NCI-H345 (cell line): ENCODE measurements around the gene RASSF7.

ENCODE experiments used
- DNase-seq: peaks from one replicate; lab custom pipeline; 2025; lab: John Stamatoyannopoulos, UW

Gene RASSF7

DNA sequence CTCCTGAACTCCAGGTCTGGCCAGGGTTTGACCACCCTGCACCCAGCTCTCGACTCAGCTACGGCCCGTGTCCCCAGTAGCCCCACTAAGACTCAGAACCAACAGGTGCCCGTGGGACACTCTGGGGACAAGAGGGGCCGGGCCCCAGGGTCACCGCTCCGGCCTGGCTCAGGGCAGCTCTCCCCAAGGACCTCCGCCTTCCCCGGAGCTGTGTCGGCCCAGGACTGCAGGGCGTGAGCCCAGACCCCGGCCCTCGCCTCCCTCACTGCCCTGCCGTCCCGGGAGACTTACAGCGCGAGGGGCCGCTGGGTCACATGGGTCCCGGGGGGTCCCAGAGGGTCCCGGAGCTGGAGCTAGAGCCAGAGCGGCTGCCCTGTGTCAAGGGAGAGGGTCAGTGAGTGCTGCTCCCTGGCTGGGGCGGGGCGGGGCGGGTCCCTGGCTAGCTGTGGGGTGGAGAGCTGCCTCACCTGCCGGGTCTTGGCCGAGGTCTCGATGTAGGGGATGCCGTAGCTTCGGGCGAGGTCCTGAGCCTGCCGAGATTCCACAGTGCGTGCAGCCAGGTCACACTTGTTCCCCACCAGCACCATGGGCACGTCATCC, 27.7 kb upstream of the RASSF7 start:
- no peak for DNase-seq

DNA sequence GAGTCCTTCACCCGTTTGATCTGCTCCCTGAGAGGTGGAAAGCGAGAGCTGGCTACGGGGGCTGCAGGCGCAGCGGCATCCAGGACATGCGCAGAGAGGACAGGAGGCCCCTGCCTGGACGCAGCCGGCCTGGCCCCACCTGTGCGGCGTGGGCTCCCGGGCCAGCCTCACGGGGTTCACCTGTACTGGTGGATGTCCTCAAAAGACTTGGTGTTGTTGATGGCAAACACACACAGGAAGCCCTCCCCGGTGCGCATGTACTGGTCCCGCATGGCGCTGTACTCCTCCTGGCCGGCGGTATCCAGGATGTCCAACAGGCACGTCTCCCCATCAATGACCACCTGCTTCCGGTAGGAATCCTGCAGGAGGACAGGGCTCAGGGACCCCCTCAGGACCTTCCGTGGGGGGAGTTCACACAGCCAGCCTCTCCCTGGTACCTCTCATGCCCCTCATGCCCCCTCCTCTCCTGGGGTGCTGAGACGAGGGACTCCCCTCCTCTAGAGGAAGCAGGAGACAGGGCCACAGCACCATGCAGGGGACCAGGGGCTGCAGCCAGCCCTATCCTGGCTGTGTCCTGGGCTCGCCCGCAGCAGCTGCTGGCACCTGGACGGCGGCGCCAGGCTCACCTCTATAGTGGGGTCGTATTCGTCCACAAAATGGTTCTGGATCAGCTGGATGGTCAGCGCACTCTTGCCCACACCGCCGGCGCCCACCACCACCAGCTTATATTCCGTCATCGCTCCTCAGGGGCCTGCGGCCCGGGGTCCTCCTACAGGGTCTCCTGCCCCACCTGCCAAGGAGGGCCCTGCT, 27.0 kb upstream of the RASSF7 start:
- no peak for DNase-seq

DNA sequence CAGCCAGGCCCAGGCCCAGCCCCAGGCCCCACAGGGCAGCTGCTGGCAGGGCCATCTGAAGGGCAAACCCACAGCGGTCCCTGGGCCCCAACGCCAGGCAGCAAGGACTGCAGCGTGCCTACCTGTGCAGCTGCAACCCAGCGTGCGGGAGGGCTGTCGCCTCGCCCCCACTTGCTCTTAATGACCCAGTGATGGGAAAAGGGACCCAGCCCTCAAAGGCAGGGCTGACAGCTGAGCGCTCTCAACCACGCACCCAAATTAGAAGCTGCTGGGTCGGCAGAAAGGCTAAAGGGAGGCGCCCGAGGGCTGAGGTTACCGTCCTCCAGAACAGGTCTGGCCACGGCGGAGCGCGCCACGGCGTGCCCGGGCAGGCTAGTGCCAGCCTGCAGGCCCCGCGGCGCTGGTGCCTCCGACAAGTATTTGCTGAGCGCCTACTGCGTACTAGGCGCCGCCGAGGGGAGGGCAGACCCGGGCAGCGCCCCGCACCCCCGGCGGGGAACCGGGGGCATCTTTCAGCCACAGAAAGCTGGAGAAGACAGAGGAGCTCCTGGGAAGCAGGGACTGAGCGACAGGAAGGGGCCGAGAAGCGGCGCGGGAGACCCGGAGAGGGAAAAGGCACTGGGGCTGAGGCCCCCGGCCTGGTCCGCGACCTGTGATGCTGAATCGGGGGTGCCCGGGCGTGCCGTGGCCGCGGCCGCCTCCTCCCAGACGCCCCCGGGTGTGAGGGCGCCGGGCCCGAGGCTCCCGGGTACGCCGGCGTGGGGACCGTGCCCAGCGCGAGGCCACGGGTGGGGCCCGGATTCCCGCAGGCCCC, 26.2 kb upstream of the RASSF7 start:
- DNase-seq = peak; percentile 53

DNA sequence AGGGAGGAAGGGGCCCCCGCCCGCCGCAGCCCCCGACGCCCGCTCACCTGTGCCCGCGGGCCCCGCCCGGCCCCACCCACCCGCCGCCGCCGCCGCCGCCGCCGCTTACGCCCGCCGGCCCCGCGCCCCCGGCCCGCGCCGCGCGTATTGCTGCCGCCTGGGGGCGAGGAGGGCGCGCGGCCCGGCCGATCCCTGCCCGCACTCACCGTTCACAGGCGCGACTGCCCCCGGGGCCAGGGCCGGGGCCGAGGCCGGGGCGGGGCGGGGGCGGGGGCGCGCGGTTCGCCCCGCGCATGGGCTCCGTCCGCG, 25.6 kb upstream of the RASSF7 start:
- no peak for DNase-seq

DNA sequence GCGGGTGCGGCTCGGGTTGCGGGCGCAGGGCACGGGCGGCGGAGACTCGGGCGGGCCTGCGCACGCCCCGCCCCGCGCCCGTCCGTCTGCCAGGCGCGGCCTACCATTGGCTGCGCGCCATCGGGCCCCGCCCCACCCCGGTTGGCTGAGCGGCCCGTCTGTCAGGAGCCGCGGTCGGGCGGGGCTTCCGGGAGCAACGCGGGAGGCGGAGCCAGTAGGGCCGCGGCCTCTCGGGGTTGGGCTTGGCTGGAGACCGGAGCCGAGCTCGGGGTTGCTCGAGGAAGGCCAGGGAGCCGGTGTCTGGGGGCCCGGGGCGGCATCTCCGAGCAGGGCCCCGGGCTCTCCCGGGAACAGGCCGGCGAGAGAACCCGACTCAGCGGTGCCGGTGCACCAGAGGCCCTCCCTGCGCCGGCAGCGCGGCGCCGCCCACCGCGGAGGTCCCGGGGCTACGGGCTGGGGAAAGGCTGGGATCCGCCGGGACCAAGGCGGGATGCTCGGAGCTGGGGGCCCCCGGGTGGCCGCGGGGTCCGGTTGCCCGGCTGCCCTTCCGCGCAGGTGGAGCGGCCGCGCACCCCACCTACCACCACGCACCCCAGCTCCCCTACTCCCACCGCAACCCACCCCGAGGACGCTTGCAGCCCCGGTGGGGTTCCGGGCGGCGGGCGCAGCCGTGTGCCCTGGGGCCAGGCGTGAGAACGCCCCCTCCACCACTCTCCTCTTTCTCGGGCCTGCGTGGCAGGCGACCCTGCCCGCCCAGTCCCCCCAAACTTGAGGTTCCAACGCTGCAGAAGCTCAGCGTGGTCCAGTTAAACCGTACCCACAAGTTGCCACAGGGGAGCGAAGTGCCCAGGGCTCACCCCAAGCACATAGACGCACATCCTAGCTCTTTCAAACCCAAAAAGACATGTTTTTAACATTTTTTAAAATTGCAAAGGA, 25.0 kb upstream of the RASSF7 start, which contains the start of gene HRAS:
HRAS (minus strand) TSS at position 58 of the 936 bp plus-strand sequence.
- peak; percentile 98 for DNase-seq

DNA sequence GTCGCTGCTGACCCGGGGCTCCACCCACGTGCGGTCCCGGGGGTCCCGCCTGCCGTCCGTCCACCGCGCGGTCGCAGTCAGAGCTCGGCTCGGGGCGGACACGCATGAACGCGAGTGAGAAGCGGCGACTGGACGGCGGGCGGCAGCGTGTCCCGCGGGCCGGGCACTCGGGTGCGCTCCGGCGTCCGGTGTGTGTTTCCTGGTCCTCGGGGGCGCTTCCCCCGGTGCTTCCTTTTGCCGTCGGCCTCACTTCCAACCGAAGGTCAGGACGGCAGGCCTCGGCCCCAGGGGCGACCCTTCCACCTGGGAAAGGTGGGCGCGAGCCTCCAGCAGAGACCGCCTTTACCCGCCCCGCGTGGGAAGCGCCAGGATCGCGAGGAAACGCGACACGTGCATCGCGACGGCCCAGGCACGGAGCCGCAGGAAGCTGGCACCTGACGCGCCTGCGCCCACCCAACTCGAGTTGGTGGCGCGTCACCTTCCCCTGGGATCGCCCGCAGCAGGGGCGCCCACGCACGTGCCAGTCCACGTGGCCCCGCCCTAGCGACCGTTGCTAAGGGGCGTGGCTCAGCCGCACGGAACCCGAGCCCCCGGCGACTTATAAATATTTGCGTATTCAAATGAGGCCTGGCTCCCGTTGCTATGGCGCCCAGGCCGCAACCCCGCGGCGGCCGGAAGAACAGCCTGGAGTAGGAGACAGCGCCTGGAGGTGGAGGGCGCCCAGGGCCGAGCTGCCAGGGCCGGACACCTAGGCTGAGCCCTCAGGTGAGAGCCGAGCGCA, 23.7 kb upstream of the RASSF7 start, which contains the start of gene LRRC56:
LRRC56 (plus strand) TSS at position 687 of the 781 bp plus-strand sequence. CDS start 3,158 bp downstream, outside the sequence.
- DNase-seq = peak; percentile 94

DNA sequence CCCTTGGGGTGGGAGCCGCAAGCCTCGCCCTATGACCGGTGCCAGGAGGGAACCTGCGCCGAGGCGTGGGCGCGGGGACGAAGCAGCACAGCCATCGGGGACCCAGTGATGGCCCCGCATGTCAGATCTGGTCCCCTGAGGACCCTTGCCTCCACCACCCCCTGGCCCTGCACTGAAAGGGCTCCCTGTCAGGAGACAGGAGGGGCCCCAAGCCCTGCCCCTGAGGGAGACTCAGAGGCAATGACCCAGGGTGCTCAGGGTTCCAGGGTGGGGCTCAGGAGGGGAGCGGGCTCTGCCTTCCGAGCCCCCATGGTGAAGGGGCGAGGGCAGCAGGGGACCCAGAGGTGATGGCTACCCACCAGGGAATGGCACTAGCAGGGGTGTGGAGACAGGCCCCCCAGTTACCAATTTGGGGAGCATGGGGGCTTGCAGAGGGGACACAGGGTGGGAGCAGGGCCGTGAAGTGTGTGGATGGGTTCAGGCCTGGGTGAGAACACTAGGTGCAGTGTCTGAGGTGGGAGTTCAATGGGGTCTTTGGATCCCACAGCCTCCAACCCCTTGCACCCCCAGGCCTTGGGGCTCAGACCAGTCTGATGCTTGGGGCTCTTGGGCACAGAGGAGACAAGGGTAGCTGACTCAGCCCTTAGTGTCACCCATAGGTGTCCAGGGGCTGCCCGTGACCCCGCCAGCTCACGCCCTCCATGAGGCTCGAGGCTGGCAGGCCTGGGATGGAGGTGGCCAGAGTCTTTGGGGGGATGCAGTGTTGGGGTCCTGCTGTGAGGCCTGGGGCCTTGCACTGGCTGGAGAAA, 22.9 kb upstream of the RASSF7 start:
- no peak for DNase-seq

DNA sequence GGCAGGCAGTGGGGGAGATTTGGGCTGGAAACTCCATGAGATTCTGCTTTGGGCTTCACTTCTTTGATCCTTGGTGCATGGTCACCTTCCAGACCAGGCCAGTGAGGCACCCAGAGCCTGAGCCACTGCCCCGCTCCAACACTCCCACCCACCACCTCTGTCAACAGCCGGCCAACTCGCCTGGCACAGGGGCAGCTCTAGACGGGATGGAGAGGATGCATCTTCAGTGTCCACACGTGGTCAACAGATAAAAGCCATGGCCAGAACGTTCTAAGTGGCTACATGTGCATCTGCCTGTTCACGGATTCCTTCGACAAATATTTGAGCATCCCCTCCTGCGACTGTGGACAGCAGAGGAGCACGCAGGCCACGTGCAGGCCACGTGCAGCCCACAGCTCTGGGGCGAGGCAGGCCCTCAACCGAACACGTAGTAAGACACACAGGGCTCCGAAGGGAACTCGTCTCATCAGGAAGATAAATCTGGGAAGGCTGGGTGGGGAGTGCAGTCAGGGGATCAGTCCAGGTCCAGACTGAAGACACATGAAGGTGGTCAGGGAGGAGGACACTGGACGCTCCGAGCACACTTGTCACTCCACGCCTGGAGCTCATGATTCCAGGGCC, 22.2 kb upstream of the RASSF7 start:
- DNase-seq = no peak

DNA sequence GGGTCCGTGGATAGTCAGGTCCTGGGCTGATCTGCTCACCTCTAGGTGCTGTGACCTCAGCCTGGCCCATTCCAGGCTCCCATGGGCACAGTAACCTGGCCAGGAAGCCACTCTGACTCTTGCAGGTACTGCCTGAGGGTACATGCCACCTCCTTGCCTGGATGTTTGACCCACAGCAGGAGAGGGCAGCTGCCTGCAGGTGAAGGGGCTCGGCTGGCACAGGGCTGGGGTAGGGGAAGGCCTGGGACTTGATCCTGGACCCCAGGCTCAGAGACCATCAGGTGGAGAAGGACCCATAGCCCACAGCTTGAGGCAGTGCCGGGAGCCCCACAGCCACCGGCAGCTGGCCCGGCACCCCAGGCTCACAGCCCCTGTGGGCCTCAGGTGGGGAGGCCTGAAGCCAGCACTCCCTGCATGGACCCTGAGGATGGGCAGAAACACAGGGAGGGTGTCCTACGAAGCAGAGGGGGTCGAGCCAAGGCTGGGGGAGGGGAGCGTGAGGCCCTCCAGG, 20.7 kb upstream of the RASSF7 start:
- no peak for DNase-seq

DNA sequence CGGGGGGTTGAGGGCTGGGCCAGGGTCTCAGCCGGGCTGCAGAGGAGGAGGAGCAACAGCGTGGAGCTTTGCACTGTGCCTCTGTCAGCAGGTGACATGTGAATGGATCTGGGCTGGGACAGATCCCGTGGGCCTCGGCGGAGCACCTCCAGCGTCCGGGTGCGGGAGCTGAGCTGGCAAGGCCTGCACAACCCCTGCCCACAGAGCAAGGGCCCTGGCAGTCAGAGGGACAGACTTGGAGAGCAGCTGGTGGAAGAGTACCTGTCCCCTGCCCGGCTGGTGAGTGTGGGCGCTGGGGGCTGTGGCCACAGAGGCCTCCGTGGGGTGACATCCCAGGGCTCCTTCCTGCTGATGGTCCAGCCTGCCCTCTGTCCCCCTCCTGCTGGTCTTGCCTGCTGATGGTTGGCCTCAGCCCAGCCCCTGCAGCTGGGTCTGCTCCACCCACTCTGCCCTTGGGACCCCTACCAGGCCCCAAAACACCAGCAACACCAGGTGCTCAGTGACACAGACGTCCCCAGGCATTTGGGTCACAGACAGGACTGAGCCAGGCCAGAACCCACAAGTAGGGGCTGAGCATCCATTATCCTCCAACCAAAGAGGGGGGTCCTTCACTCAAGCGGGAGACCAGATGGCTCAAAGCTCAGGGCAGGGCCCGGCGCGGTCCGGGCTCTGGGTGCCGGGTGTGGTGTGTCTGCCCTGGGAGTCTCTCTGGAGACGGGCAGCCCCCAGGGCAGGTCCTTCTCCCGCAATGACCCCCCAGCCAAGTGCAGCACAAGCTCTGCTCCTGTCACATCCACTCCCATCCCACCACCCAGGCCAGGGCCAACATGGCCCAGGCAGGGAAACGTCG, 20.0 kb upstream of the RASSF7 start:
- DNase-seq = no peak

DNA sequence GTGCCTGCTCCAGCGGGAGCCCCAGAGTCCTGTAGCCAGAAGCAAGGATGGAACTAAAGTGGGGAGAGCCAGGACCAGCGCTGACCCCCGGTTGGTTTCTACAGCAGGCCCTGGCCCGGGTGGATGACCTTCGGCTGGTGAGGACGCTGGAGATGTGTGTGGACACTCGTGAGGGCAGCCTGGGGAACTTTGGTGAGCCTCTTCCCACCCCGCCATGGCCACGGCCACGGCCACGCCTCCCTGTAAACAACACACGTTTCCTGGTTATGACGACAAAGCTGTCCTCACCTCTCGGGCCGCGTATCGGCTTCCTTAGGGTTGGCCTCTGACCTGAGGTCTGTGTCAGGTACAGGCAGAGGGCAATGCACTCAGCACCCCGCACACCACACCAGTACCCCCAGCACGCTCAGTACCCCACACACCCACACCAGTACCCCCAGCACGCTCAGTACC, 19.3 kb upstream of the RASSF7 start:
- no peak for DNase-seq

DNA sequence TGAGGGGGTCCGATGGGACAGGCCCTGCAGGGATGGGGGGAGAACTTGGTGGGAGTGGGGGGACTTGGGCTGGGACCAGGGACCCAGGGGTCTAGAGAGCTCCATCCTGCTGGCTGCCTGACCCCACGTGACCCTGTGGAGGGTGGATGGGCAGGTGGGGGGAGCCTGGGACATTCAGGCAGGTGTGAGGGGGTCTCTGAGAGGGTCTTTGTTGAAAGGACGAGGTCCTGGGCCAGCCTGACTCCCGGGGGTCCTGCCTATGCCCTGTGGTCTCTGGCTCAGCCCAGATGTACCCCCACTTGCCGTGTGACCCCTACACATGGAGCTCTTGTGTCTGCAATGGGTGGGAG, 16.0 kb upstream of the RASSF7 start:
- DNase-seq = no peak

DNA sequence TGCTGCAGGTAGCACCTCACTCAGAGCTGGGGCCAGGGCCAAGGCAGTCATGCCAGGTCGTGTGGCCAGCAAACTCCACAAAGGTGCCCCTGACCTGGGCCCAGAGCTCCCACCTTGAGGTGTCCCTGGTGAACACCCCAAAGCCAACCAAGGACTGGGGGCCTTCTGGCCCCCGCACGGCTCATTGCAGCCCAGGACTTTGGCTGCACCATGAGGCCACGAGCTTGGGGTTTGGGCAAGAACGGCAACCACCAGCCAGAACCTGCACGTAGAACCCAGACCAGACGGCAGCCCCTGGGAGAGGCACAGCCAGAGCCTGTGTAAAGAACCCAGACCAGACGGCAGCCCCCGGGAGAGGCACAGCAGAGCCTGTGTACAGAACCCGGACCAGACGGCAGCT, 15.6 kb upstream of the RASSF7 start:
- no peak for DNase-seq

DNA sequence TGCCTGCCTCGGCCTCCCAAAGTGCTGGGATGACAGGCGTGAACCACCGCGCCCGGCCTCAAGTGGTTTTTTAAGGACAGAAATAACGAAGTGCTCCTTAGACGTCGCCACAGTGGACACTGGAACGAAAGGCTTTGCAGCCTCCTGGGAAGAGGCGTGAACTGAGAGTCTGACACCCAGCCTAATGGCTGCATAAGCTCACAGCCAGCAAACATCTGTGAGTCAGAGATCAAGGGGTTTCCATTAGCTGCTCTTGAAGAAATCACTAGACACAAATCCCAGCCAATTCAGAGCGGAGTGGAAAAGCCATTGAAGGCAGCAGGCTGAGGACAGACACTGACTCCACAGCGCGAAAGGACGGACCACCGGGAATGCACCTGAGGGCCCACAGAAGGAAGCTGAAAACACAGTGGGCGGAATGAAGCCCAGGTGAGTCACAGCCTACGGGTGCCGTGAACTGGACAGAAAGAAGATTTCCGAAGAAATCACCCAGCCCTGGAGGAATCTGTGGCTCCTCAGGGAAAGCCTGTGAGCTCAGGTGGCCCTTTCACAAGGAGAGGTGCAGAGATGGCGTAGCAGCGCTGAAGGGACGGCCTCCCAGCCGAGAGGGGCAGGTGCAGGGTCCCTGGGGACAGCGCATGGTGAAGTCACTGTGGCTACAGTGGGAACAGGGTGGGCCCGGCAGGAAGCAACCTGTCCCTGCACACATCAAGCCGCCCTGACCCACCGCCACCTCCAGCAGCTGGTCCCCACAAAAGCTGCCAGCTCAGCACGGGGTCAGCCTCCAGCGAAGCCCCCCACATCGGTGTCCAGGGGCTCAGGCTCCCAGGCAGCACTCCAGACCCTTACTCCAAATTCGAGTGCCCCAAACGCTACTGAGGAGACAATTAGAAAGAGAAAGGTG, 11.8 kb upstream of the RASSF7 start:
- DNase-seq = peak; percentile 50

DNA sequence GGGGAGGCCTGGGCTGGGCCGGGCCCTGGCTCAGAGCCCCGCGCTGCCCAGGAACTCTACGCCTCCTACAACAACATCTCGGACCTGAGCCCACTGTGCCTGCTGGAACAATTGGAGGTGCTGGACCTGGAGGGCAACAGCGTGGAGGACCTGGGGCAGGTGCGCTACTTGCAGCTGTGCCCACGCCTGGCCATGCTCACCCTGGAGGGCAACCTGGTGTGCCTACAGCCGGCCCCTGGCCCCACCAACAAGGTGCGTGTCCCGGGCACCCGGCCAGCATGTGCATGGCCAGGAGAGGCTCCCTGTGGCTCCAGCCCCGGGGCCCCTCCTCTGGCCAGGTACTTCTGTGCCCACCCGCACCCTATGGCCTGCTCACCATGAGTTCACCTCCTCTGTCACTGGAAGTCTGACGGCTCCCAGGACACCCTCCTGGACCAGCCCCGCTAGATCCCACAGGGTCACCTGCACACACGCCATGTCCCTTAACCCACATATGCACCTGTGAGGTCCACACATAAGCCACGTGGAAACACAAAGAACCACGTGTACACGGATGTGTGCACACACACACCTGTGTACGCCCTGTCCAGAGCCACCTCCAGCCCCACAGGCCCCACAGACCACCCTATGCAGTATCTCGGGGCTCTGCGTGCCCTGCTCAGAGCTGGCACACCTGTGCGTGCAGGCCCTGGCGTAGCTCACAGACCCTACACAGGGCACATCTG, 10.6 kb upstream of the RASSF7 start:
- DNase-seq = no peak

DNA sequence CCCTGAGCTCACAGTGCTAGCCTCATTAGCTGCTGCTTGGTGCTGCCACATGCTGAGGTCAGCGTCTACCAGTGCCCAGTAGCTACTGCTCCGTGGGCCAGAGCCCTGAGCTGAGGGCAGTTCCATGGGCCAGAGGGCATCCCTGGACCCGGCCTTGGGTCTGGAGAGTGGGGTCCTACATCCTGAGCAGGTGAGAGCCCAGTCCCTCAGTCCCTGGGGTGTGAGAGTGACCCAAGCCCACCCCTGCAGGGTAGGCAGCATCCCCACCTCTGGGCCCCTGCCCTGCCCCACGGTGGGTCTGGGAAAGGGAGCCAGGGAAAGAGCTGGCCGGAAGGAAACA, 10.1 kb upstream of the RASSF7 start:
- DNase-seq = no peak

DNA sequence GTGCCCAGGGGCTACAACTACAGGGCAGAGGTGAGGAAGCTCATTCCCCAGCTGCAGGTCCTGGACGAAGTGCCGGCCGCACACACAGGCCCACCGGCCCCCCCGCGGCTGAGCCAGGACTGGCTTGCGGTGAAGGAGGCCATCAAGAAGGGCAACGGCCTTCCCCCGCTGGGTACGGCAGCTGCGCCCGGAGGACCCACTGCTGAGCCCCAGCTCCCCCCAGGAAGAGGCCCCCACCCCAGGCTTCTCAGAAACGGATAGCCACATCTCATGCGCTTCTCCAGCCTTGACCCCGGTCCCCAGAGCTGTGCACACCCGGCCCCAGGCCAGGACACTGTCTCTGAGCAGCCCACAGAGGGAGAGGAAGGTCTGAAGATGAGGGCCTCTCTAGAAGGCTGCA, 9.6 kb upstream of the RASSF7 start:
- DNase-seq = no peak
